ENCODE measurements around the gene MAST4.

The MAST4 gene

GRCh38 chr5:66652818-66653217 lies 56.6 kb downstream of the MAST4 start:
- no peak overlapping the region for H3K4me3 ChIP-seq (ENCODE audit: low read depth, low read length)
- DNase-seq (ENCODE audit: low read depth), result no peak
- TF ChIP-seq CTCF (IDR thresholded peaks at IDR 0.05; ENCODE audit: insufficient read depth, low read depth, low read length, missing control alignments), result no peak

- TF ChIP-seq CTCF (IDR thresholded peaks at IDR 0.05; ENCODE audit: insufficient read depth, low read depth, low read length, missing control alignments), result no peak
- no peak overlapping the region for H3K4me3 ChIP-seq (ENCODE audit: low read depth, low read length)
- DNase-seq (ENCODE audit: low read depth), result no peak
These were observed 57.1 kb downstream of the MAST4 start for GRCh38 chr5:66653325-66653724.

GRCh38 chr5:66655395-66656324 lies 59.5 kb downstream of the MAST4 start:
- no peak for TF ChIP-seq CTCF (IDR thresholded peaks at IDR 0.05; ENCODE audit: insufficient read depth, low read depth, low read length, missing control alignments)
- no peak for DNase-seq (ENCODE audit: low read depth)
- no peak overlapping the region for H3K4me3 ChIP-seq (ENCODE audit: low read depth, low read length)

- H3K4me3 ChIP-seq (ENCODE audit: low read depth, low read length), result no peak overlapping the region
- TF ChIP-seq CTCF (IDR thresholded peaks at IDR 0.05; ENCODE audit: insufficient read depth, low read depth, low read length, missing control alignments), result no peak
- DNase-seq (ENCODE audit: low read depth), result no peak
These were observed 62.3 kb downstream of the MAST4 start for GRCh38 chr5:66658516-66658915.

- no peak for TF ChIP-seq CTCF (IDR thresholded peaks at IDR 0.05; ENCODE audit: insufficient read depth, low read depth, low read length, missing control alignments)
- H3K4me3 ChIP-seq (ENCODE audit: low read depth, low read length), result no peak overlapping the region
- DNase-seq (ENCODE audit: low read depth), result no peak
These were observed 63.6 kb downstream of the MAST4 start for GRCh38 chr5:66659780-66660179.

GRCh38 chr5:66660396-66660795 lies 64.2 kb downstream of the MAST4 start:
- H3K4me3 ChIP-seq (ENCODE audit: low read depth, low read length), result no peak overlapping the region
- TF ChIP-seq CTCF (IDR thresholded peaks at IDR 0.05; ENCODE audit: insufficient read depth, low read depth, low read length, missing control alignments), result no peak
- no peak for DNase-seq (ENCODE audit: low read depth)

GRCh38 chr5:66661149-66661548 lies 65.0 kb downstream of the MAST4 start:
- H3K4me3 ChIP-seq (ENCODE audit: low read depth, low read length), result no peak overlapping the region
- no peak for TF ChIP-seq CTCF (IDR thresholded peaks at IDR 0.05; ENCODE audit: insufficient read depth, low read depth, low read length, missing control alignments)
- DNase-seq (ENCODE audit: low read depth), result no peak

Measured in GM12865 (cell line).